Hematopoietic multipotent progenitor cell treated with erythropoietin and hydrocortisone succinate and interleukin-3 and kit ligand, for 8 days (in vitro differentiated cells): ENCODE results near the gene USP5.
"Not testable (repeated sequence)": the region's sequence is repeated elsewhere in the genome, so short reads cannot be mapped to it uniquely, and the experiment has no call there.

Source experiments
- DNase-seq: peaks from one replicate; pipeline ENCODE4 v3.0.0-alpha.2; 2015

The USP5 gene

GRCh38 chr12:6890789-6891645 lies 39.1 kb downstream of the USP5 start:
- DNase-seq = peak; percentile 95

GRCh38 chr12:6891646-6892001 lies 39.7 kb downstream of the USP5 start:
- DNase-seq = peak; percentile 52

- not testable (repeated sequence) for DNase-seq
Measured at GRCh38 chr12:6892683-6893082, 40.7 kb downstream of the USP5 start.

GRCh38 chr12:6894321-6894720 lies 42.4 kb downstream of the USP5 start:
- no peak for DNase-seq

- DNase-seq = no peak
Measured at GRCh38 chr12:6896846-6897435, 45.0 kb downstream of the USP5 start.

GRCh38 chr12:6899427-6899826 lies 47.5 kb downstream of the USP5 start:
- DNase-seq = no peak

GRCh38 chr12:6899837-6900519 lies 48.0 kb downstream of the USP5 start:
- DNase-seq = peak; percentile 80

- no peak for DNase-seq
Measured at GRCh38 chr12:6902448-6902847, 50.5 kb downstream of the USP5 start.

- no peak for DNase-seq
Measured at GRCh38 chr12:6903722-6904121, 51.8 kb downstream of the USP5 start.

GRCh38 chr12:6904280-6905276 lies 52.6 kb downstream of the USP5 start, which contains the start of gene LRRC23:
Gene LRRC23 (plus strand): TSS chr12:6904822. CDS start chr12:6905634, 812 bp downstream.
- peak; percentile 97 for DNase-seq

- DNase-seq = no peak
Measured at GRCh38 chr12:6905414-6906040, 53.6 kb downstream of the USP5 start.

- DNase-seq = not testable (repeated sequence)
Measured at GRCh38 chr12:6908141-6908540, 56.2 kb downstream of the USP5 start.

- DNase-seq = no peak
Measured at GRCh38 chr12:6909421-6910145, 57.6 kb downstream of the USP5 start.

GRCh38 chr12:6912164-6912935 lies 60.4 kb downstream of the USP5 start:
- no peak for DNase-seq

- DNase-seq = peak; percentile 65
Measured at GRCh38 chr12:6914246-6914946, 62.4 kb downstream of the USP5 start, which contains the start of gene ENO2. Gene ENO2 (plus strand): TSS chr12:6914580. CDS start chr12:6915833, 1,253 bp downstream.

GRCh38 chr12:6914947-6915788 lies 63.2 kb downstream of the USP5 start:
- no peak for DNase-seq

GRCh38 chr12:6915789-6916285 lies 63.9 kb downstream of the USP5 start:
- no peak for DNase-seq
